ENCODE results near the gene ATP11A. TPM values are rescaled to one million over a fixed set of nuclear protein-coding genes. Genes with fewer than 3 reads are reported as not detected.

The ATP11A gene
- total RNA-seq, 1 experiment from 2014 or later, result 9.4 TPM

- H3K27ac ChIP-seq (ENCODE audit: low read depth, low read length, poor library complexity, severe bottlenecking), result no peak overlapping the region
- no peaks in the 10 kb centered on the region for H3K36me3 ChIP-seq (ENCODE audit: insufficient read depth, low read length, poor library complexity, severe bottlenecking)
- H3K9me3 ChIP-seq (ENCODE audit: low read depth, low read length, poor library complexity, severe bottlenecking), result no peaks in the 10 kb centered on the region
- POLR2A ChIA-PET (ENCODE audit: low non-redundant PET), result no interaction called here
- BruUV-seq (replicated peaks), result no TSS peak
- CTCF ChIA-PET, result no interaction called here
- intact Hi-C loops (cut with micrococcal nuclease; ENCODE audit: unreplicated experiment), result no loop called here
- H3K4me3 ChIP-seq (ENCODE audit: low read depth, low read length, poor library complexity, severe bottlenecking), result no peak overlapping the region
- no peak for DNase-seq (ENCODE audit: low spot score)
- no peak for TF ChIP-seq CTCF (conservative IDR thresholded peaks at IDR 0.05; ENCODE audit: low read depth, low read length)
- no peak for TF ChIP-seq EZH2 (IDR thresholded peaks at IDR 0.05; ENCODE audit: borderline replicate concordance, low read depth, low read length, poor library complexity, severe bottlenecking)
- peaks cover 6% of the 10 kb centered on the region for H3K27me3 ChIP-seq (replicated peaks; ENCODE audit: insufficient read depth, low read depth, low read length, poor library complexity)
- no peaks in the 10 kb centered on the region for H3K4me1 ChIP-seq (ENCODE audit: insufficient read depth, low read length, poor library complexity, severe bottlenecking)
These were observed 6.4 kb downstream of the ATP11A start for GRCh38 chr13:112696001-112696868.

GRCh38 chr13:112696869-112697465, 7.1 kb downstream of the ATP11A start:
- no peak for DNase-seq (ENCODE audit: low spot score)
- POLR2A ChIA-PET (ENCODE audit: low non-redundant PET), result no interaction called here
- H3K9me3 ChIP-seq (ENCODE audit: low read depth, low read length, poor library complexity, severe bottlenecking), result no peaks in the 10 kb centered on the region
- CTCF ChIA-PET, result no interaction called here
- H3K27ac ChIP-seq (ENCODE audit: low read depth, low read length, poor library complexity, severe bottlenecking), result no peak overlapping the region
- H3K36me3 ChIP-seq (ENCODE audit: insufficient read depth, low read length, poor library complexity, severe bottlenecking), result no peaks in the 10 kb centered on the region
- H3K4me1 ChIP-seq (ENCODE audit: insufficient read depth, low read length, poor library complexity, severe bottlenecking), result no peaks in the 10 kb centered on the region
- H3K4me3 ChIP-seq (ENCODE audit: low read depth, low read length, poor library complexity, severe bottlenecking), result no peak overlapping the region
- no peak for TF ChIP-seq EZH2 (IDR thresholded peaks at IDR 0.05; ENCODE audit: borderline replicate concordance, low read depth, low read length, poor library complexity, severe bottlenecking)
- no peak for TF ChIP-seq CTCF (conservative IDR thresholded peaks at IDR 0.05; ENCODE audit: low read depth, low read length)
- H3K27me3 ChIP-seq (replicated peaks; ENCODE audit: insufficient read depth, low read depth, low read length, poor library complexity), result no peaks in the 10 kb centered on the region
- BruUV-seq (replicated peaks), result no TSS peak
- intact Hi-C loops (cut with micrococcal nuclease; ENCODE audit: unreplicated experiment), result no loop called here

DNA sequence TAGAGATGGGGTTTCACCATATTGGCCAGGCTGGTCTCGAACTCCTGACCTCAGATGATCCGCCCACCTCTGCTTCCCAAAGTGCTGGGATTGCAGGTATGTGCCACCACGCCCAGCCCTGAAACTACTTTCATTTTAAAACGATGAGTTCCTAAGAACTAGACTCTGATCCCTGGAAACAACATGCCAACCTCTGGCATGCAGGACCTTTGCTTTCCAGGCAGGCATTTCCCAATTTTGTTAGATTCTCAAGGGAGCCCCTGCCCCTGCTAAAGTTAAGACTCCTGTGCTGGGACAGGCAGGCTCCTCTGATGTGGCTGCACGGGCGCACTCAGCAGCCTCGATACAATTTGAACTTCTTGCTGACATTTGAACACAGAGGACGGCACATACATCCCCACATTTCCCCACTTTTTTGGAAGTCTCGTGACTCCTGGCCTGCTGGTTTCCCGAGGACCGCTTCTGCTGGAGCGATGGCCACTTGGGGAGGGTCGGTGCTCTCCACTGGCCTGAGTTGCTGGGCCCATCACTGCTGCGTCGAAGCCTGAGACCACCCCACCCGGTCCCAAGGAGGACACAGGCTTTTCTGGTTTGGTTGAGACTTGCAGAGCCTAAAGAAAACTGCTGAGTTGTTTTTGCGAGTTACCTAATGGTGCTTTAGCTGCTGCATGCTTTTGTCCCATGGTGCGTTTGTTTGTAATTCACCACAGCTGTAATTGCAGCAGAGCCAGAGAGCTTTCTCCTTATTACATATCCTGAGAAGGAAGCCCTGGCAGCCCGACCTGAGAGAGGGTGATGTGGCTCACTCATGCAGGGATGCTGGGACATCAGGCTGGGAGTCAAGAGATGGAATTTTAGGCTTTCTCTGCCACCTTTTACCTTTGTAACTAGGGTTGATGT, 8.2 kb downstream of the ATP11A start:
- BruUV-seq (replicated peaks), result no TSS peak
- no peak for TF ChIP-seq CTCF (conservative IDR thresholded peaks at IDR 0.05; ENCODE audit: low read depth, low read length)
- no peak for TF ChIP-seq EZH2 (IDR thresholded peaks at IDR 0.05; ENCODE audit: borderline replicate concordance, low read depth, low read length, poor library complexity, severe bottlenecking)
- CTCF ChIA-PET, result no interaction called here
- no peak overlapping the region for H3K27ac ChIP-seq (ENCODE audit: low read depth, low read length, poor library complexity, severe bottlenecking)
- POLR2A ChIA-PET (ENCODE audit: low non-redundant PET), result no interaction called here
- no peak for DNase-seq (ENCODE audit: low spot score)
- no peak overlapping the region for H3K4me3 ChIP-seq (ENCODE audit: low read depth, low read length, poor library complexity, severe bottlenecking)
- no peaks in the 10 kb centered on the region for H3K27me3 ChIP-seq (replicated peaks; ENCODE audit: insufficient read depth, low read depth, low read length, poor library complexity)
- H3K9me3 ChIP-seq (ENCODE audit: low read depth, low read length, poor library complexity, severe bottlenecking), result no peaks in the 10 kb centered on the region
- intact Hi-C loops (cut with micrococcal nuclease; ENCODE audit: unreplicated experiment), result no loop called here
- no peaks in the 10 kb centered on the region for H3K36me3 ChIP-seq (ENCODE audit: insufficient read depth, low read length, poor library complexity, severe bottlenecking)
- H3K4me1 ChIP-seq (ENCODE audit: insufficient read depth, low read length, poor library complexity, severe bottlenecking), result no peaks in the 10 kb centered on the region
